Measurements from ENCODE around the gene CRHBP. TPM values are rescaled to one million over a fixed set of nuclear protein-coding genes. Genes with fewer than 3 reads are reported as not detected.

CRHBP gene
- total RNA-seq, 1 experiment from 2014 or later: not detected

GRCh38 chr5:76964060-76964459, 11.2 kb downstream of the CRHBP start:
- H3K27me3 Mint-ChIP-seq (ENCODE audit: insufficient read depth, unreplicated experiment): no peaks in the 10 kb centered on the region
- Histone ChIP-seq H3K27me3 (replicated peaks; ENCODE audit: control insufficient read depth, insufficient read depth, low read length) (no peaks in the 10 kb centered on the region; the same call in 1 of the 2 replicates), H3K4me1 (peaks cover 5% of the 10 kb centered on the region; the same call in 1 of the 2 replicates), H3K36me3 (ENCODE audit: control insufficient read depth, insufficient read depth, low read length) (no peaks in the 10 kb centered on the region), H3K4me3 (ENCODE audit: low read depth, low read length) (no peak overlapping the region), H3K9me3 (no peaks in the 10 kb centered on the region)
- intact Hi-C loops (cut with micrococcal nuclease; ENCODE audit: unreplicated experiment): no loop called here
- H3K4me1 Mint-ChIP-seq (ENCODE audit: low read depth, unreplicated experiment): peaks cover 6% of the 10 kb centered on the region
- BruUV-seq (replicated peaks): no TSS peak
- ChIA-PET POLR2A (no interaction called here), CTCF (interaction anchor here (0.5 to 0.7 kb wide), 2 partner anchors 242 to 465 kb away, joined by 3 read pairs; no protein-coding TSS in a partner anchor)
- DNase-seq: no peak
- no peak overlapping the region for H3K27ac Mint-ChIP-seq (ENCODE audit: unreplicated experiment)
- H3K36me3 Mint-ChIP-seq (ENCODE audit: insufficient read depth, unreplicated experiment): peaks cover 4% of the 10 kb centered on the region
- no peak overlapping the region for H3K4me3 Mint-ChIP-seq (ENCODE audit: unreplicated experiment)
- no peak for TF ChIP-seq CTCF (IDR thresholded peaks at IDR 0.05; ENCODE audit: insufficient read depth in 1 of 2, low read depth in 1 of 2, low read length in 1 of 2, severe bottlenecking in 1 of 2, unreplicated experiment in 1 of 2)
- H3K9me3 Mint-ChIP-seq (ENCODE audit: unreplicated experiment): no peaks in the 10 kb centered on the region

GRCh38 chr5:76971511-76971910, 18.7 kb downstream of the CRHBP start:
- H3K27ac Mint-ChIP-seq (ENCODE audit: unreplicated experiment): no peak overlapping the region
- POLR2A ChIA-PET: no interaction called here

GRCh38 chr5:76972689-76973088, 19.8 kb downstream of the CRHBP start:
- H3K9me3 Mint-ChIP-seq (ENCODE audit: unreplicated experiment): no peaks in the 10 kb centered on the region
- CTCF ChIA-PET: no interaction called here
- H3K4me3 ChIP-seq (ENCODE audit: low read depth, low read length): no peak overlapping the region
- H3K4me1 Mint-ChIP-seq (ENCODE audit: low read depth, unreplicated experiment): peaks cover 14% of the 10 kb centered on the region
- no peak overlapping the region for H3K4me3 Mint-ChIP-seq (ENCODE audit: unreplicated experiment)
- no peak for DNase-seq
- no peak overlapping the region for H3K27ac Mint-ChIP-seq (ENCODE audit: unreplicated experiment)
- no peaks in the 10 kb centered on the region for H3K27me3 ChIP-seq (replicated peaks; ENCODE audit: control insufficient read depth, insufficient read depth, low read length)
- POLR2A ChIA-PET: no interaction called here
- H3K36me3 Mint-ChIP-seq (ENCODE audit: insufficient read depth, unreplicated experiment): no peaks in the 10 kb centered on the region
- no peaks in the 10 kb centered on the region for H3K27me3 Mint-ChIP-seq (ENCODE audit: insufficient read depth, unreplicated experiment)
- intact Hi-C loops (cut with micrococcal nuclease; ENCODE audit: unreplicated experiment): no loop called here
- no TSS peak for BruUV-seq (replicated peaks)
- 0 out of 2 replicates have a peak, but pooled peaks cover 4% of the 10 kb centered on the region for H3K4me1 ChIP-seq
- no peaks in the 10 kb centered on the region for H3K36me3 ChIP-seq (ENCODE audit: control insufficient read depth, insufficient read depth, low read length)
- no peak for TF ChIP-seq CTCF (IDR thresholded peaks at IDR 0.05; ENCODE audit: insufficient read depth in 1 of 2, low read depth in 1 of 2, low read length in 1 of 2, severe bottlenecking in 1 of 2, unreplicated experiment in 1 of 2)
- H3K9me3 ChIP-seq: no peaks in the 10 kb centered on the region

More at GRCh38 chr5:76971511-76971910, 18.7 kb downstream of the CRHBP start:
- Histone ChIP-seq H3K4me3 (ENCODE audit: low read depth, low read length) (no peak overlapping the region), H3K9me3 (no peaks in the 10 kb centered on the region), H3K27me3 (replicated peaks; ENCODE audit: control insufficient read depth, insufficient read depth, low read length) (no peaks in the 10 kb centered on the region; the same call in 1 of the 2 replicates), H3K4me1 (0 out of 2 replicates have a peak, but pooled peaks cover 4% of the 10 kb centered on the region), H3K36me3 (ENCODE audit: control insufficient read depth, insufficient read depth, low read length) (no peaks in the 10 kb centered on the region)
- peaks cover 14% of the 10 kb centered on the region for H3K4me1 Mint-ChIP-seq (ENCODE audit: low read depth, unreplicated experiment)
- no peak for DNase-seq
- CTCF ChIA-PET: no interaction called here
- no peak for TF ChIP-seq CTCF (IDR thresholded peaks at IDR 0.05; ENCODE audit: insufficient read depth in 1 of 2, low read depth in 1 of 2, low read length in 1 of 2, severe bottlenecking in 1 of 2, unreplicated experiment in 1 of 2)
- H3K36me3 Mint-ChIP-seq (ENCODE audit: insufficient read depth, unreplicated experiment): no peaks in the 10 kb centered on the region
- BruUV-seq (replicated peaks): no TSS peak
- no peak overlapping the region for H3K4me3 Mint-ChIP-seq (ENCODE audit: unreplicated experiment)
- no peaks in the 10 kb centered on the region for H3K27me3 Mint-ChIP-seq (ENCODE audit: insufficient read depth, unreplicated experiment)
- intact Hi-C loops (cut with micrococcal nuclease; ENCODE audit: unreplicated experiment): no loop called here
- H3K9me3 Mint-ChIP-seq (ENCODE audit: unreplicated experiment): no peaks in the 10 kb centered on the region

Measured in Caco-2 (cell line).